Astrocyte of the cerebellum (primary cell): Measurements from ENCODE around the gene ATP1A1.

Experiments
- DNase-seq: peaks from one replicate; pipeline ENCODE4 v3.0.0-alpha.2; 2011; ENCODE audit warnings: low read depth
- H3K4me3 ChIP-seq: 2 replicates; pipeline ENCODE4 v1.5.1; 2011; ENCODE audit warnings: mild to moderate bottlenecking, low read depth, low read length, moderate library complexity
- CTCF ChIP-seq: IDR thresholded peaks from 2 replicates; pipeline ENCODE4 v1.5.1; 2012; ENCODE audit warnings: low read length, low read depth, moderate library complexity, mild to moderate bottlenecking; ENCODE audit errors: missing control alignments
- in situ Hi-C: cut with HindIII; loops from 2 replicates; pipeline ENCODE4 v1.10.0; 2017; ENCODE audit warnings: low sequenced_read_pairs

ATP1A1 gene

DNA sequence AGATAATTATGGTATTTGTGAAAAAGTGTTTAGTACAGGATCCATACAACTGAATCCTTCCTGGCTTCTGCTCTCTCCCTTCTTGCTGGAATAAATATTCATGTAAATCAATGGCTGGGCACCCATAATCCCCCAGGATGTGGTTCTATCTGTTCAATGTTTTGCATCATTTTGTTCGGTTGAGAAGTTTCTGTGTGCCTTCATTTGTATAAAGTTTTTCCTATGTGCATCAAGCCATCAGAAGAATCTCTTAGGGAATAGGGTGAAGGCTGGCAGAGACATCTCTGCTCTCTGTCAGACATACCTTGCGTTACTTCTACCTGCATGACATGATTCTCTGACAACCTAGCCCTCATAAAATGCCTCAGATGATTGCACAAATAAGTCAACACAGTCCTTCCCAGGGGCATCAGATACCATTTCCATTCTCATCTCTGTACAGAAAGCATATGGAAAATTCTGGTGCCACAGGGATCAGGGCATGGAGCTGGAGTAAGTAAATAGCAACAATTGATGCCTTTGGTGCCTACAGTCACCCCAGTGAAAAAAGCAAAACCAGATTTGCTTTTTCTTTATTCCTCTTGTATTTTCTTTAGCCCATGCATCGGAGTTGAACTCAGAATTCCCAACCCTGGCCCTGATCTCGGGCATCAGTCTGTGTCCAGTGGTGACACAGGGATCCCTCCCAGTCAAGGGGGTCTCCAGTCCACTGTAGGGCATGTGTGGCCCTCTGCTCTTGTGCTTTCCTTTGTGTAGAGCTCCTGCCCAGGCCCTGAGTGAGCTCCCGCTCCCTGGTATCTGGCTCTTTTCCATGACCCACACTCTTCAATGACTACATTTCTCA, 39.7 kb upstream of the ATP1A1 start:
- no peak for DNase-seq
- no peak overlapping the region for H3K4me3 ChIP-seq
- in situ Hi-C loops, result no loop called here
- no peak for TF ChIP-seq CTCF

GRCh38 chr1:116334015-116334547, 39.0 kb upstream of the ATP1A1 start:
- no peak for TF ChIP-seq CTCF
- in situ Hi-C loops, result no loop called here
- DNase-seq, result peak; percentile 61
- no peak overlapping the region for H3K4me3 ChIP-seq

DNA sequence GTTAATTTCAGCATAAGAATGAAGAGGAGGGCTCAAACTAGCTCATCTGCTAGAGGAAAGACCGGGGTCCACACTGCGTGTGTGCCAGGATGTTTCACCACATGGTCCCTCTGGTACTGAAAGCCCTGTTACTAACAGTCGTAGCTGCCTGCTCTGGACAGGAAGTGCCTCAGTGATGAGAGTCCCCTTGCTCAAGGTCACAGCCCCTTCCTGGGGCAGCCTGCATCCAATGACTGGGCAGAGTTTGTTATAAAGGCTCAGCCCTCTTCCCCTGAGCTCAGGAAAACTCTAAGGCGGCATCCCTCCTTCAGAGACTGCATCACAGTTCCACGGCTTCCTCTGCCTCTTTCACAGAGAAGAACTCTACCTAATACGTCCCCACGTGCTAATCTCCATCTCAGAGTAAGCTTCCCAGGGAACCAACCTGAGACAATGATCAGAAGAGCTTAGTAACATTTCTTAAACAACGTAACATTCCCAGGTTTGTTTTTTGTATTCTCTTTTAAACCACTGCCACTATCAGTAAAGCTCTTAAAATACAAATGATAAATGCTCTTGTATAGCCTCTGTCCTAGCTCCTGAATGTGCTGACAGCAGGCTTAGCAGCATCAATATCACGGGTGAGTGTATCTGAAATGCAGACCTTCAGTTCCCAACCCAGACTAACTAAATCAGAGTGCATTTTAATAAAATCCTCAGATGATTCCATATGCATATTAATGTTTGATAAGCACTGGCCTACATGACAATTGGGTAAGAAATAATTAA, 38.0 kb upstream of the ATP1A1 start:
- no peak for DNase-seq
- no peak overlapping the region for H3K4me3 ChIP-seq
- in situ Hi-C loops, result no loop called here
- TF ChIP-seq CTCF, result no peak

DNA sequence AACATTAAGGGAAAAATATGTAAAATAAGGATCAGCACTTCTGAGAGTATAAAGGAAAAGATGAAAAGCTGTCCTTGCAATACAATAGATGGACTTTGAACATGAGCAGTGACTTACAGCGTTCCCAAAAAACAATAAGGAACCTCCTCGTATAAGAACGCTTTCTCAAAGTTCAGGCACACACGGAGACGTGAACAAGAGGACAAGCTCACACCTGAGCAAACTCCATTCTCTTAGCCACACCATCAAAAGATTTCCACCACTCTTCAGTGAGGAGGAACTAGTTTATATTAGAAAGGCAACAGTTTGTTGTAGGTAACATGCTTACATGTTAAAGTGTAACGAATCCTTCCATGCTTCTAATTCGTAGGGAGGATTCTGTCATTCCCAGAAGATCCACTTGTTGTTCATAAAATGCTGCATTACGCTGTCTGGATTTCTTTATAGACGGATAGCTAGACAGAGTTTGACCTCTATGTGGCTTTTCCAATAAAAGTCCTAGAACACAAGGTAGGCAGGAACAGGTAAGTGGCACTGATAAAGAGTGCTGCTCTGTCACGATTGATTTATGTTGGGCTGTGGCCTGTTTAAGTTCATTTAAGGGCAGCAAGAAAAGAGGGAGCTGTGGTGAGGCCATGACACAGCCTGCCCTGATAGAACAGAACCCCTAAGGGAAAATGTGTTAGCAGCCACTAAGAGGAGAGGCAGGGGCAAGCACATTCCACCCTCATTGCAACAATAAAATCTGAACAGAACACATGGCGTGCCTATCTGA, 37.0 kb upstream of the ATP1A1 start:
- no peak for DNase-seq
- no peak for TF ChIP-seq CTCF
- H3K4me3 ChIP-seq, result no peak overlapping the region
- in situ Hi-C loops, result no loop called here

GRCh38 chr1:116337398-116337797, 35.6 kb upstream of the ATP1A1 start:
- TF ChIP-seq CTCF, result no peak
- DNase-seq, result no peak
- no peak overlapping the region for H3K4me3 ChIP-seq
- in situ Hi-C loops, result no loop called here

DNA sequence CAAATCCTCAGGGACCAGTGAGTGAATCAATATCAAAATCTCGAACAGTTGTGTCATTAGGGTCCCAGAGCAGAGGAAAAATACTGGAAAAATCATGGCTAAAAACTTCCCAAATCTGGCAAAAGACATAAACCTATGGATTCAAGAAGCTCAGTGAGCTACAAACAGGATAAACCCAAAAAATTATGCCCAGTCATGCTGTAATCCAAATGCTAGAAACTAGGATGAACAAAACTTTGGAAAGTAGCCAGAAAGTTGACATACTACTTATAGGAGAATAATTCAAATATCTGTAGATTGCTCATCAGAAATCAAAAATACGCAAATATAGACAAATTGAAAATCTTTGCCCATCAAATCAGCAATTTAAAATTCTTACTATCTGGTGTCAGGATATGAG, 34.6 kb upstream of the ATP1A1 start:
- in situ Hi-C loops, result no loop called here
- TF ChIP-seq CTCF, result no peak
- H3K4me3 ChIP-seq, result no peak overlapping the region
- DNase-seq, result no peak
